ENCODE measurements around the gene ZNF24. TPM values are rescaled to one million over a fixed set of nuclear protein-coding genes. Genes with fewer than 3 reads are reported as not detected.

Gene ZNF24
- total and polyA plus RNA-seq, 10 of the 15 experiments (the other 5 are each of a cell fraction or from before 2014, with no cell fraction given) = 13.6 to 41.7 (median 28.3) TPM

GRCh38 chr18:35290094-35290735 lies 54.0 kb downstream of the ZNF24 start, which contains the start of gene ZSCAN30 (continued):
- TF ChIP-seq ZNF687 (IDR thresholded peaks at IDR 0.05) (peak; percentile 85), JUND (IDR thresholded peaks at IDR 0.05; ENCODE audit: low read depth, low read length) (no peak), IRF4 (IDR thresholded peaks at IDR 0.05; ENCODE audit: low read depth, low read length) (peak; percentile 27; the same call in 1 of the 2 replicates), CBX5 (IDR thresholded peaks at IDR 0.05; ENCODE audit: low read depth) (peak; percentile 74; the same call in 1 of the 2 replicates), TARDBP (IDR thresholded peaks at IDR 0.05; ENCODE audit: borderline replicate concordance) (0 out of 2 replicates have a peak, but pooled peaks have one; percentile 78), TAF1 (IDR thresholded peaks at IDR 0.05; ENCODE audit: borderline replicate concordance, low read depth, low read length) (peak; percentile 95), PAX5 (IDR thresholded peaks at IDR 0.05; ENCODE audit: borderline replicate concordance, low read depth, low read length) (peak; percentile 36; the same call in 1 of the 2 replicates), MTA2 (IDR thresholded peaks at IDR 0.05; ENCODE audit: low read depth) (peak; percentile 65; the same call in 1 of the 2 replicates), ZBTB40 (IDR thresholded peaks at IDR 0.05; ENCODE audit: borderline replicate concordance) (peak; percentile 67; the same call in 1 of the 2 replicates), REST (IDR thresholded peaks at IDR 0.05; ENCODE audit: low read depth, low read length) (no peak; the same call in 1 of the 2 replicates), MEF2A (IDR thresholded peaks at IDR 0.05; ENCODE audit: insufficient read depth, low read depth, low read length) (peak; percentile 62; the same call in 1 of the 2 replicates), POLR2AphosphoS5 (IDR thresholded peaks at IDR 0.05; ENCODE audit: low read length) (peak; percentile 95), PAX8 (IDR thresholded peaks at IDR 0.05) (no peak)
- TF ChIP-seq, protein P1, sequence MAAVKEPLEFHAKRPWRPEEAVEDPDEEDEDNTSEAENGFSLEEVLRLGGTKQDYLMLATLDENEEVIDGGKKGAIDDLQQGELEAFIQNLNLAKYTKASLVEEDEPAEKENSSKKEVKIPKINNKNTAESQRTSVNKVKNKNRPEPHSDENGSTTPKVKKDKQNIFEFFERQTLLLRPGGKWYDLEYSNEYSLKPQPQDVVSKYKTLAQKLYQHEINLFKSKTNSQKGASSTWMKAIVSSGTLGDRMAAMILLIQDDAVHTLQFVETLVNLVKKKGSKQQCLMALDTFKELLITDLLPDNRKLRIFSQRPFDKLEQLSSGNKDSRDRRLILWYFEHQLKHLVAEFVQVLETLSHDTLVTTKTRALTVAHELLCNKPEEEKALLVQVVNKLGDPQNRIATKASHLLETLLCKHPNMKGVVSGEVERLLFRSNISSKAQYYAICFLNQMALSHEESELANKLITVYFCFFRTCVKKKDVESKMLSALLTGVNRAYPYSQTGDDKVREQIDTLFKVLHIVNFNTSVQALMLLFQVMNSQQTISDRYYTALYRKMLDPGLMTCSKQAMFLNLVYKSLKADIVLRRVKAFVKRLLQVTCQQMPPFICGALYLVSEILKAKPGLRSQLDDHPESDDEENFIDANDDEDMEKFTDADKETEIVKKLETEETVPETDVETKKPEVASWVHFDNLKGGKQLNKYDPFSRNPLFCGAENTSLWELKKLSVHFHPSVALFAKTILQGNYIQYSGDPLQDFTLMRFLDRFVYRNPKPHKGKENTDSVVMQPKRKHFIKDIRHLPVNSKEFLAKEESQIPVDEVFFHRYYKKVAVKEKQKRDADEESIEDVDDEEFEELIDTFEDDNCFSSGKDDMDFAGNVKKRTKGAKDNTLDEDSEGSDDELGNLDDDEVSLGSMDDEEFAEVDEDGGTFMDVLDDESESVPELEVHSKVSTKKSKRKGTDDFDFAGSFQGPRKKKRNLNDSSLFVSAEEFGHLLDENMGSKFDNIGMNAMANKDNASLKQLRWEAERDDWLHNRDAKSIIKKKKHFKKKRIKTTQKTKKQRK (IDR thresholded peaks at IDR 0.05; ENCODE audit: low read depth, low read length) = no peak
